ENCODE results near the gene COG2. TPM values are rescaled to one million over a fixed set of nuclear protein-coding genes. Genes with fewer than 3 reads are reported as not detected.
"Not testable (repeated sequence)": the region's sequence is repeated elsewhere in the genome, so short reads cannot be mapped to it uniquely, and the experiment has no call there.

The COG2 gene
- total RNA-seq, 1 experiment from 2014 or later = 21.5 TPM

DNA sequence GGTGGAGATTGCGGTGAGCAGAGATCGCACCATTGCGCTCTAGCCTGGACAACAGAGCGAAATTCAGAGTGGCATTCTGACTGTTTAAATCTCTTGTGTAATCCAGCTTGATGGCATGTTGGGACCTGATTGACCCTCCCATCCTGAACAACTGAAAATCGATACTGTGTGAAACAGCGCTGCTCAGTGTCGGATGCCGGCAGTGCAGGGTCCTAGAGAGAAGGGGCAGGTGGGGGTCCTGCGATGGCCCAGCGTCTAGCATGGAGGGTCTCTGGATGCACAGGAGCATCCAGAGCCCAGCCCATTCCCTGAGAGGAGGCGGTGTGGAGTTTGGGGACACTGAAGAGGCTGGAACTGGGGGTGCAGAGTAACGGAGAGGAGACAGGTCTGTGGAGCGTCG lies 55.8 kb downstream of the COG2 start:
- Histone ChIP-seq H4K20me1 (ENCODE audit: insufficient read depth) (no peaks in the 10 kb centered on the region), H3K79me2 (ENCODE audit: low read depth) (no peaks in the 10 kb centered on the region), H3K36me3 (ENCODE audit: low read depth) (no peaks in the 10 kb centered on the region), H3K4me1 (replicated peaks; ENCODE audit: insufficient read depth) (no peaks in the 10 kb centered on the region; the same call in 1 of the 2 replicates), H3K4me3 (no peak overlapping the region), H3K27ac (no peak overlapping the region), H3F3A (ENCODE audit: insufficient read depth, low read depth) (no peaks in the 10 kb centered on the region), H3K9me3 (ENCODE audit: insufficient read depth, low read depth) (no peaks in the 10 kb centered on the region), H3K4me2 (no peak overlapping the region), H2AFZ (no peak overlapping the region), H3K27me3 (ENCODE audit: insufficient read depth, low read depth) (no peaks in the 10 kb centered on the region), H3K9me2 (ENCODE audit: insufficient read depth) (no peaks in the 10 kb centered on the region)
- no peak for DNase-seq
- no TSS peak for BruUV-seq (replicated peaks)
- CTCF ChIA-PET = no interaction called here
- POLR2A ChIA-PET (ENCODE audit: unreplicated experiment) = interaction anchor here (0.6 kb wide), 1 partner anchor 55 kb away, joined by 3 read pairs; no protein-coding TSS in a partner anchor
- intact Hi-C loops (cut with micrococcal nuclease; ENCODE audit: unreplicated experiment) = no loop called here
- TF ChIP-seq, protein P1, sequence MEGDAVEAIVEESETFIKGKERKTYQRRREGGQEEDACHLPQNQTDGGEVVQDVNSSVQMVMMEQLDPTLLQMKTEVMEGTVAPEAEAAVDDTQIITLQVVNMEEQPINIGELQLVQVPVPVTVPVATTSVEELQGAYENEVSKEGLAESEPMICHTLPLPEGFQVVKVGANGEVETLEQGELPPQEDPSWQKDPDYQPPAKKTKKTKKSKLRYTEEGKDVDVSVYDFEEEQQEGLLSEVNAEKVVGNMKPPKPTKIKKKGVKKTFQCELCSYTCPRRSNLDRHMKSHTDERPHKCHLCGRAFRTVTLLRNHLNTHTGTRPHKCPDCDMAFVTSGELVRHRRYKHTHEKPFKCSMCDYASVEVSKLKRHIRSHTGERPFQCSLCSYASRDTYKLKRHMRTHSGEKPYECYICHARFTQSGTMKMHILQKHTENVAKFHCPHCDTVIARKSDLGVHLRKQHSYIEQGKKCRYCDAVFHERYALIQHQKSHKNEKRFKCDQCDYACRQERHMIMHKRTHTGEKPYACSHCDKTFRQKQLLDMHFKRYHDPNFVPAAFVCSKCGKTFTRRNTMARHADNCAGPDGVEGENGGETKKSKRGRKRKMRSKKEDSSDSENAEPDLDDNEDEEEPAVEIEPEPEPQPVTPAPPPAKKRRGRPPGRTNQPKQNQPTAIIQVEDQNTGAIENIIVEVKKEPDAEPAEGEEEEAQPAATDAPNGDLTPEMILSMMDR (conservative IDR thresholded peaks at IDR 0.05) = no peak
- TF ChIP-seq EZH2 (IDR thresholded peaks at IDR 0.05; ENCODE audit: low read depth) = no peak

DNA sequence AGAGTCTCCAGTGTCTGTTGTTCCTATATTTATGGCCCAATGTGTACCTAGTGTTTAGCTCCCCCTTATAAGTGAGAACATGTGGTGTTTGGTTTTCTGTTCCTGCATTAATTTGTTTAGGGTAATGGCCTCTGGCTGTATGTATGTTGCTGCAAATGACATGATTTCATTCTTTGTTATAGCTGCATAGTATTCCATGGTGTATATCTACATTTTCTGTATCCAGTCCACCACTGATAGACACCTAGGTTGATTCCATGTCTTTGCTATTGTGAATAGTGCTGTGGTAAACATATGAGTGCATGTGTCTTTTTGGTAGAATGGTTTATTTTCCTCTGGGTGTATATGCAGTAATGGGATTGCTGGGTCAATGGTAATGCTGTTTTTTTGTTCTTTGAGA lies 56.7 kb downstream of the COG2 start:
- H3K9me3 ChIP-seq (ENCODE audit: insufficient read depth, low read depth); H2AFZ ChIP-seq; H3K4me3 ChIP-seq; POLR2A ChIA-PET (ENCODE audit: unreplicated experiment); H3F3A ChIP-seq (ENCODE audit: insufficient read depth, low read depth); CTCF ChIA-PET; H3K79me2 ChIP-seq (ENCODE audit: low read depth); H4K20me1 ChIP-seq (ENCODE audit: insufficient read depth); H3K4me2 ChIP-seq; H3K27ac ChIP-seq; DNase-seq; H3K36me3 ChIP-seq (ENCODE audit: low read depth); intact Hi-C loops (cut with micrococcal nuclease; ENCODE audit: unreplicated experiment); H3K9me2 ChIP-seq (ENCODE audit: insufficient read depth); H3K4me1 ChIP-seq (replicated peaks; ENCODE audit: insufficient read depth); H3K27me3 ChIP-seq (ENCODE audit: insufficient read depth, low read depth); BruUV-seq (replicated peaks): not testable (repeated sequence)

DNA sequence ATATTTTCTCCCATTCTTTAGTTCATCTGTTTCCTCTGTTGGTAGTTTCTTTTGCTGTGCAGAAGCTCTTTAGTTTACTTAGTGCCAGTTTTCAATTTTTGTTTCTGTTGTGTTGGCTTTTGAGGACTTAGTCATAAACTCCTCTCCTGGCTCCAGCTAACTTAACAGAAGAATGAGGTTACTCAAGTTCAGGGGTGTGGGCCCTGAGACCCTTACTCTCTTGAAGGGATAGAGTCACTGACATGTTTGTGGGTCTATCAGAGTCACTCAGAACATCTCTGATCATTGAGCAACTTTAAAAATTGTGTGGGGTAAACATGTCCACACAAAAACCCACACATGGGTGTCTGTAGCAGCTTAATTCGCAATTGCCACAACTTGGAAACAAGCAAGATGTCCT lies 57.4 kb downstream of the COG2 start:
- intact Hi-C loops (cut with micrococcal nuclease; ENCODE audit: unreplicated experiment) = no loop called here
- no peaks in the 10 kb centered on the region for H3F3A ChIP-seq (ENCODE audit: insufficient read depth, low read depth)
- H3K9me2 ChIP-seq (ENCODE audit: insufficient read depth) = no peaks in the 10 kb centered on the region
- H3K4me1 ChIP-seq (replicated peaks; ENCODE audit: insufficient read depth) = no peaks in the 10 kb centered on the region; the same call in 1 of the 2 replicates
- TF ChIP-seq, protein P1 (conservative IDR thresholded peaks at IDR 0.05) = no peak
- no peak for TF ChIP-seq EZH2 (IDR thresholded peaks at IDR 0.05; ENCODE audit: low read depth)
- POLR2A ChIA-PET (ENCODE audit: unreplicated experiment) = no interaction called here
- no peaks in the 10 kb centered on the region for H3K27me3 ChIP-seq (ENCODE audit: insufficient read depth, low read depth)
- H3K79me2 ChIP-seq (ENCODE audit: low read depth) = no peaks in the 10 kb centered on the region
- no peak overlapping the region for H3K4me3 ChIP-seq
- no peak overlapping the region for H3K27ac ChIP-seq
- H2AFZ ChIP-seq = no peak overlapping the region
- H4K20me1 ChIP-seq (ENCODE audit: insufficient read depth) = no peaks in the 10 kb centered on the region
- no peak for DNase-seq
- no peak overlapping the region for H3K4me2 ChIP-seq
- no TSS peak for BruUV-seq (replicated peaks)
- no peaks in the 10 kb centered on the region for H3K9me3 ChIP-seq (ENCODE audit: insufficient read depth, low read depth)
- H3K36me3 ChIP-seq (ENCODE audit: low read depth) = no peaks in the 10 kb centered on the region
- CTCF ChIA-PET = no interaction called here

DNA sequence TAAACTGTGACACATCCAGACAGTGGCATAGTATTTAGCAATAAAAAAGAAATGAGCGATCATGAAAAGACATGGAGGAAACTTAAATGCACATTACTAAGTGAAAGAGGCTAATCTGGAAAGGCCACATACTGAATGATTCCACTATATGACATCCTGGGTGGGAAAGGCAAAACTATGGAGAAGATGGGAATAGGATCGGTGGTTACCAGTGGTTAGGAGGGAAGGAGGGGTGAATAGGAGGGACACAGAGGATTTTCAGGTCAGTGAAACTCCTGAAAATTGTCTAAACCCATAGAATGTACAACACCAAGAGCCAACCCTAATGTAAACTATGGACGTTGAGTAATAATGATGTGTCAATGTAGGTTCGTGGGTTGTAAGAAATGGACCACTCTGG lies 57.9 kb downstream of the COG2 start:
- H3K4me3 ChIP-seq = no peak overlapping the region
- H3K4me2 ChIP-seq = no peak overlapping the region
- no peak overlapping the region for H2AFZ ChIP-seq
- no peaks in the 10 kb centered on the region for H3K27me3 ChIP-seq (ENCODE audit: insufficient read depth, low read depth)
- H3K27ac ChIP-seq = no peak overlapping the region
- BruUV-seq (replicated peaks) = no TSS peak
- intact Hi-C loops (cut with micrococcal nuclease; ENCODE audit: unreplicated experiment) = no loop called here
- CTCF ChIA-PET = no interaction called here
- no peaks in the 10 kb centered on the region for H3F3A ChIP-seq (ENCODE audit: insufficient read depth, low read depth)
- no peak for DNase-seq
- TF ChIP-seq EZH2 (IDR thresholded peaks at IDR 0.05; ENCODE audit: low read depth) = no peak
- TF ChIP-seq, protein P1 (conservative IDR thresholded peaks at IDR 0.05) = no peak
- H4K20me1 ChIP-seq (ENCODE audit: insufficient read depth) = no peaks in the 10 kb centered on the region
- no peaks in the 10 kb centered on the region for H3K9me2 ChIP-seq (ENCODE audit: insufficient read depth)
- no peaks in the 10 kb centered on the region; the same call in 1 of the 2 replicates for H3K4me1 ChIP-seq (replicated peaks; ENCODE audit: insufficient read depth)
- no peaks in the 10 kb centered on the region for H3K9me3 ChIP-seq (ENCODE audit: insufficient read depth, low read depth)
- no peaks in the 10 kb centered on the region for H3K79me2 ChIP-seq (ENCODE audit: low read depth)
- POLR2A ChIA-PET (ENCODE audit: unreplicated experiment) = no interaction called here
- H3K36me3 ChIP-seq (ENCODE audit: low read depth) = no peaks in the 10 kb centered on the region

Data from PC-9 (cell line).